Esophagus squamous epithelium (tissue), 4 donors: ENCODE results near the gene TRAK1.

Experiments
- CTCF ChIP-seq, 6 experiments: fragments of 450-650 bp in 4 of 6; fragments of 200-600 bp in 2 of 6; sonication (generic) in 2 of 6; IDR thresholded peaks; one replicate each; pipeline ENCODE4 v1.5.1; 2016 to 2019; ENCODE audit warnings: antibody characterized with exemption in 6 of 6, mild to moderate bottlenecking in 4 of 6, moderate library complexity in 4 of 6
- POLR2A ChIP-seq, 4 donors: fragments of 450-650 bp; IDR thresholded peaks; one replicate each; pipeline ENCODE4 v1.6.1; 2017; ENCODE audit warnings: antibody characterized with exemption in 4 of 4, mild to moderate bottlenecking in 4 of 4, moderate library complexity in 3 of 4

DNA sequence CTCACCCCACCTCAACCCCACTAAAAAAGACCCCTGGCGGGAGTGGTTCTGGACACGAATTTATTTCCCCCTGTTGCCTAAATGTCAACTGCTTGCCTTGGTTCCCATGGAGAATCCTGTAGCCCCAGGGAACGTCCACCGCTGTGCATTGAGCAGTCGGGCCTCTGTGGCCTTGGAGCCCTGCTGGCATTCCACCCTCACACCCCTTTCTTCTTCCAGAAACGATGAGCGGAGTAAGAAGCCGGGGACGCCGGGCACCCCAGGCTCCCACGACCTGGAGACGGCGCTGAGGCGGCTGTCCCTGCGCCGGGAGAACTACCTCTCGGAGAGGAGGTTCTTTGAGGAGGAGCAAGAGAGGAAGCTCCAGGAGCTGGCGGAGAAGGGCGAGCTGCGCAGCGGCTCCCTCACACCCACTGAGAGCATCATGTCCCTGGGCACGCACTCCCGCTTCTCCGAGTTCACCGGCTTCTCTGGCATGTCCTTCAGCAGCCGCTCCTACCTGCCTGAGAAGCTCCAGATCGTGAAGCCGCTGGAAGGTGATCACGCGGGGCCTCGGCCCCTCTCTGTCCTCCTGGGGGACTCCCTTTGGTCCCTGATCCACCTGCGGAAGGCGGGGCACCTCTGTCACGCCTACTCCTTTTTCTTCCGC is 111.2 kb downstream of the TRAK1 start:
- TF ChIP-seq POLR2A (IDR thresholded peaks at IDR 0.05) (no peak), CTCF (IDR thresholded peaks at IDR 0.05) (no peak)
